Measurements from ENCODE around the gene ARHGAP12. TPM values are rescaled to one million over a fixed set of nuclear protein-coding genes. Genes with fewer than 3 reads are reported as not detected.
A peak's percentile ranks its signal among the peaks of the same experiment; 100 is the strongest.

The ARHGAP12 gene
- total RNA-seq, 2 experiments from 2014 or later = 11.8 to 14.5 TPM

- Histone ChIP-seq H3K36me3 (ENCODE audit: insufficient read depth, low read length) (peaks cover 10% of the 10 kb centered on the region; the same call in 1 of the 2 replicates), H3K9me2 (ENCODE audit: insufficient read depth, low read length) (no peaks in the 10 kb centered on the region), H3K4me1 (ENCODE audit: insufficient read depth, low read length, poor library complexity, severe bottlenecking) (peaks cover 44% of the 10 kb centered on the region), H3K27ac (ENCODE audit: low read depth, low read length, poor library complexity, severe bottlenecking) (no peak overlapping the region), H2AFZ (ENCODE audit: low read length) (peak overlapping the region; percentile 16; the same call in 1 of the 2 replicates), H4K20me1 (ENCODE audit: insufficient read depth, low read length) (peaks cover 4% of the 10 kb centered on the region; the same call in 1 of the 2 replicates), H3K4me2 (ENCODE audit: low read length) (peak overlapping the region; percentile 87), H3K79me2 (ENCODE audit: insufficient read depth, low read depth, low read length) (peaks cover 54% of the 10 kb centered on the region; the same call in 1 of the 2 replicates), H3K4me3 (ENCODE audit: low read depth, low read length, poor library complexity, severe bottlenecking) (peak overlapping the region; percentile 84), H3K9me3 (ENCODE audit: low read length) (peaks cover 10% of the 10 kb centered on the region; the same call in 1 of the 2 replicates)
- intact Hi-C loops (cut with micrococcal nuclease; ENCODE audit: unreplicated experiment) = loop anchor here (5.0 to 10.0 kb wide), 5 partner anchors 130 to 1220 kb away; partner anchors contain the start of genes CCDC7, EPC1 and KIF5B
- peak; percentile 34 for DNase-seq (ENCODE audit: low spot score)
- TF ChIP-seq CTCF (conservative IDR thresholded peaks at IDR 0.05; ENCODE audit: low read length) (no peak), EZH2phosphoT487 (IDR thresholded peaks at IDR 0.05; ENCODE audit: borderline replicate concordance, low read depth, low read length) (no peak)
- ChIA-PET POLR2A (interaction anchor here (0.6 to 0.8 kb wide), 2 partner anchors 21 to 126 kb away, joined by 4 to 5 read pairs; no protein-coding TSS in a partner anchor), CTCF (ENCODE audit: unreplicated experiment) (no interaction called here)
- no TSS peak for BruUV-seq (replicated peaks)
Observed at GRCh38 chr10:31927565-31927883, 1.1 kb downstream of the ARHGAP12 start.

- ChIA-PET POLR2A (interaction anchor here (0.5 to 0.8 kb wide), 3 partner anchors 20 to 377 kb away, joined by 3 to 4 read pairs (median 4); no protein-coding TSS in a partner anchor), CTCF (ENCODE audit: unreplicated experiment) (no interaction called here)
- no peak for DNase-seq (ENCODE audit: low spot score)
- peaks cover 10% of the 10 kb centered on the region; the same call in 1 of the 2 replicates for H3K9me3 ChIP-seq (ENCODE audit: low read length)
- H4K20me1 ChIP-seq (ENCODE audit: insufficient read depth, low read length) = peaks cover 4% of the 10 kb centered on the region; the same call in 1 of the 2 replicates
- BruUV-seq (replicated peaks) = no TSS peak
- TF ChIP-seq EZH2phosphoT487 (IDR thresholded peaks at IDR 0.05; ENCODE audit: borderline replicate concordance, low read depth, low read length) = no peak
- no peak for TF ChIP-seq CTCF (conservative IDR thresholded peaks at IDR 0.05; ENCODE audit: low read length)
- peak overlapping the region; percentile 87 for H3K4me2 ChIP-seq (ENCODE audit: low read length)
- no peak overlapping the region for H3K27ac ChIP-seq (ENCODE audit: low read depth, low read length, poor library complexity, severe bottlenecking)
- H3K4me3 ChIP-seq (ENCODE audit: low read depth, low read length, poor library complexity, severe bottlenecking) = peak overlapping the region; percentile 84
- intact Hi-C loops (cut with micrococcal nuclease; ENCODE audit: unreplicated experiment) = loop anchor here (5.0 to 10.0 kb wide), 5 partner anchors 130 to 1220 kb away; partner anchors contain the start of genes CCDC7, EPC1 and KIF5B
- H3K79me2 ChIP-seq (ENCODE audit: insufficient read depth, low read depth, low read length) = peaks cover 56% of the 10 kb centered on the region; the same call in 1 of the 2 replicates
- H3K36me3 ChIP-seq (ENCODE audit: insufficient read depth, low read length) = peaks cover 10% of the 10 kb centered on the region; the same call in 1 of the 2 replicates
- peaks cover 45% of the 10 kb centered on the region for H3K4me1 ChIP-seq (ENCODE audit: insufficient read depth, low read length, poor library complexity, severe bottlenecking)
- H2AFZ ChIP-seq (ENCODE audit: low read length) = no peak overlapping the region
- H3K9me2 ChIP-seq (ENCODE audit: insufficient read depth, low read length) = no peaks in the 10 kb centered on the region
Observed at GRCh38 chr10:31926765-31927564, 1.7 kb downstream of the ARHGAP12 start.

All from OCI-LY7 (cell line).